ENCODE measurements around the gene GAS7. TPM values are rescaled to one million over a fixed set of nuclear protein-coding genes. Genes with fewer than 3 reads are reported as not detected.

Gene GAS7
- total RNA-seq, result 10 to 100 TPM; 69.0 to 70.8 TPM

GRCh38 chr17:10198509-10199249 lies at the start of gene GAS7:
TSS of gene GAS7 (minus strand) at chr17:10198606.
- Histone ChIP-seq H3K27me3 (replicated peaks; ENCODE audit: insufficient read depth) (no peaks in the 10 kb centered on the region), H3K27ac (no peak within 1 kb of the TSS), H3K4me1 (ENCODE audit: control insufficient read depth in 1 of 2, low read depth in 2 of 2) (peaks cover 0 to 13% of the 10 kb centered on the region in 2 donors), H3K4me3 (peak within 1 kb of the TSS; percentile 71), H3K9me3 (no peaks in the 10 kb centered on the region), H3K36me3 (no peaks in the 10 kb centered on the region)
- TF ChIP-seq, protein P1, sequence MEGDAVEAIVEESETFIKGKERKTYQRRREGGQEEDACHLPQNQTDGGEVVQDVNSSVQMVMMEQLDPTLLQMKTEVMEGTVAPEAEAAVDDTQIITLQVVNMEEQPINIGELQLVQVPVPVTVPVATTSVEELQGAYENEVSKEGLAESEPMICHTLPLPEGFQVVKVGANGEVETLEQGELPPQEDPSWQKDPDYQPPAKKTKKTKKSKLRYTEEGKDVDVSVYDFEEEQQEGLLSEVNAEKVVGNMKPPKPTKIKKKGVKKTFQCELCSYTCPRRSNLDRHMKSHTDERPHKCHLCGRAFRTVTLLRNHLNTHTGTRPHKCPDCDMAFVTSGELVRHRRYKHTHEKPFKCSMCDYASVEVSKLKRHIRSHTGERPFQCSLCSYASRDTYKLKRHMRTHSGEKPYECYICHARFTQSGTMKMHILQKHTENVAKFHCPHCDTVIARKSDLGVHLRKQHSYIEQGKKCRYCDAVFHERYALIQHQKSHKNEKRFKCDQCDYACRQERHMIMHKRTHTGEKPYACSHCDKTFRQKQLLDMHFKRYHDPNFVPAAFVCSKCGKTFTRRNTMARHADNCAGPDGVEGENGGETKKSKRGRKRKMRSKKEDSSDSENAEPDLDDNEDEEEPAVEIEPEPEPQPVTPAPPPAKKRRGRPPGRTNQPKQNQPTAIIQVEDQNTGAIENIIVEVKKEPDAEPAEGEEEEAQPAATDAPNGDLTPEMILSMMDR (IDR thresholded peaks at IDR 0.05), result no peak
- DNase-seq (ENCODE audit: low spot score) (no peak), ATAC-seq (ENCODE audit: insufficient number of reproducible peaks, low FRiP score, low read depth) (no peak)

DNA sequence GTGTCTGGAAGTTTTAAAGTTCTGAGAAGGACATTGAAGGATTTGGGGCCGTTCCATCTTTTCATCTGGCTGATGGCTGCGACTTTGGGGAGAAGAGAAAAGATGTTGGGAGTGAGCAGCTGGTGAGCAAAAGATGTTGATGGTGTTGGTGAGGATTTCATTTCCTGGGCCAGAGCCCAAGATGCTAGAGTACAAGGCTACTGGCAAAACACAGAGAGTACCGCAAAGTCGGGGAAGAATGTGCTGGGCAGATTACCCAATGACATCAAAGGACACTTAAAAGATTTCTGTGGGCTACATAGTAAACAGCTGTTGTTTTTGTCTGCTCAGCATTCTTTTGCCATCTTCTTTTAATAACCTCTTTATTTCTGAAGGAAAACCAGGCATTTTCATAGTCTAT lies 49.4 kb upstream of the GAS7 start:
- Histone ChIP-seq H3K36me3 (no peaks in the 10 kb centered on the region), H3K4me3 (no peak overlapping the region), H3K27me3 (replicated peaks; ENCODE audit: insufficient read depth) (no peaks in the 10 kb centered on the region), H3K9me3 (no peaks in the 10 kb centered on the region), H3K4me1 (ENCODE audit: control insufficient read depth in 1 of 2, low read depth in 2 of 2) (peaks cover 0 to 4% of the 10 kb centered on the region in 2 donors), H3K27ac (no peak overlapping the region)
- DNase-seq (ENCODE audit: low spot score) (no peak), ATAC-seq (ENCODE audit: insufficient number of reproducible peaks, low FRiP score, low read depth) (no peak)
- TF ChIP-seq, protein P1 (IDR thresholded peaks at IDR 0.05), result no peak

- H3K4me3 ChIP-seq, result no peak overlapping the region
- no peak for DNase-seq (ENCODE audit: low spot score)
- no peaks in the 10 kb centered on the region for H3K4me1 ChIP-seq (ENCODE audit: control insufficient read depth in 1 of 2, low read depth in 2 of 2)
- H3K9me3 ChIP-seq, result no peaks in the 10 kb centered on the region
- no peaks in the 10 kb centered on the region for H3K27me3 ChIP-seq (replicated peaks; ENCODE audit: insufficient read depth)
- ATAC-seq (ENCODE audit: insufficient number of reproducible peaks, low FRiP score, low read depth), result no peak
- TF ChIP-seq, protein P1 (IDR thresholded peaks at IDR 0.05), result no peak
- no peaks in the 10 kb centered on the region for H3K36me3 ChIP-seq
- H3K27ac ChIP-seq, result no peak overlapping the region
Observed at GRCh38 chr17:10243883-10244844, 45.8 kb upstream of the GAS7 start.

DNA sequence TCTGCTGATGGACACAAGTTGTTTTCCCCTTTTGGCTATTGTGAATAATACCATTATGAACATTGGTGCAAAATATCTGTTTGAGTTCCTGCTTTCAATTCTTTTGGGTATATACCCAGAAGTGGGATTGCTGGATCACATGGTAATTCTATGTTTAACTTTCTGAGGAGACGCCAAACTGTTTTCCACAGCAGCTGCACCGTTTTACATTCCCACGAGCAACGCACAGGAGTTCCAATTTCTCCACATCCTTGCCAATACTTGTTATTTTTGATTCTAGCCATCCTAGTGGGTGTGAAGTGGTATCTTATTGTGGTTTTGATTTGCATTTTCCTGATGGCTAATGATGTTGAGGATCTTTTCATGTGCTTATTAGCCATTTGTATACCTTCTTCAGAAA lies 43.4 kb upstream of the GAS7 start:
- Histone ChIP-seq H3K36me3 (no peaks in the 10 kb centered on the region), H3K27ac (no peak overlapping the region), H3K27me3 (replicated peaks; ENCODE audit: insufficient read depth) (no peaks in the 10 kb centered on the region), H3K4me3 (no peak overlapping the region), H3K4me1 (ENCODE audit: control insufficient read depth in 1 of 2, low read depth in 2 of 2) (no peaks in the 10 kb centered on the region), H3K9me3 (no peaks in the 10 kb centered on the region)
- TF ChIP-seq, protein P1 (IDR thresholded peaks at IDR 0.05), result no peak
- DNase-seq (ENCODE audit: low spot score) (no peak), ATAC-seq (ENCODE audit: insufficient number of reproducible peaks, low FRiP score, low read depth) (no peak)

DNA sequence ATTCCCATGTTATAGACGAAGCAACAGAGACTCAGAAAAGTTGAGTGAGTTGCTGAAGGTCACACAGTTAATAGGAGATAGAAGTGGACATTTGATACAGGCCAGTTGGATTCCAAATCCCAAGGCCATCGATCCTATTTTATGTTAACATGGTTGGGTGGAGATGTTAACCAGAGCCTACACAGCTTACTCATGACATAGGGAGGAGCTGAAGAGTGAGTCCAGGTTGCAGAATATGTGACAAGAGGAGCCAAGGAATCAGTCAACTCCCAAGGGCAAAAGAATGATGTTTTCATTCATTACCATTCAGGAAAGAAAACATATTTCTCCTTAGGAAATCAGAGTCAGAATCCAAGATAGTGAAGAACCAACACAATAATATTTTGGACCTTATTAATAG lies 40.3 kb upstream of the GAS7 start:
- H3K36me3 ChIP-seq, result no peaks in the 10 kb centered on the region
- ATAC-seq (ENCODE audit: insufficient number of reproducible peaks, low FRiP score, low read depth), result no peak
- no peak overlapping the region for H3K27ac ChIP-seq
- DNase-seq (ENCODE audit: low spot score), result no peak
- TF ChIP-seq, protein P1 (IDR thresholded peaks at IDR 0.05), result no peak
- no peaks in the 10 kb centered on the region for H3K4me1 ChIP-seq (ENCODE audit: control insufficient read depth in 1 of 2, low read depth in 2 of 2)
- H3K27me3 ChIP-seq (replicated peaks; ENCODE audit: insufficient read depth), result no peaks in the 10 kb centered on the region
- no peak overlapping the region for H3K4me3 ChIP-seq
- H3K9me3 ChIP-seq, result no peaks in the 10 kb centered on the region

All from thoracic aorta (tissue), 2 donors.